Trophoblast cell (in vitro differentiated cells and primary cell): Measurements from ENCODE around the gene PTCH2.

Experiments
- DNase-seq, 2 donors: peaks; one replicate each; pipeline ENCODE4 v3.0.0-alpha.2; 2016
- H2AFZ ChIP-seq: 2 replicates; pipeline ENCODE4 v1.6.1; 2013; ENCODE audit warnings: low read length, moderate library complexity, mild to moderate bottlenecking; ENCODE audit not compliant: insufficient read depth, poor library complexity
- H2AK5ac ChIP-seq: 2 replicates; pipeline ENCODE4 v1.6.1; 2013; ENCODE audit warnings: mild to moderate bottlenecking, low read length
- H2BK120ac ChIP-seq: 2 replicates; pipeline ENCODE4 v1.6.1; 2013; ENCODE audit warnings: low read length, mild to moderate bottlenecking, moderate library complexity; ENCODE audit not compliant: insufficient read depth, poor library complexity
- H2BK12ac ChIP-seq: 2 replicates; pipeline ENCODE4 v1.6.1; 2013; ENCODE audit warnings: mild to moderate bottlenecking, low read length, moderate library complexity
- H2BK5ac ChIP-seq: 2 replicates; pipeline ENCODE4 v1.6.1; 2013; ENCODE audit warnings: low read length, low read depth, moderate library complexity, mild to moderate bottlenecking; ENCODE audit not compliant: poor library complexity
- H3K14ac ChIP-seq: 2 replicates; pipeline ENCODE4 v1.6.1; 2013; ENCODE audit warnings: mild to moderate bottlenecking, low read length
- H3K18ac ChIP-seq: 2 replicates; pipeline ENCODE4 v1.6.1; 2013; ENCODE audit warnings: mild to moderate bottlenecking, low read length
- H3K23ac ChIP-seq: 2 replicates; pipeline ENCODE4 v1.6.1; 2013; ENCODE audit warnings: low read length
- H3K27ac ChIP-seq: 2 replicates; pipeline ENCODE4 v1.5.1; 2013; ENCODE audit warnings: low read depth, mild to moderate bottlenecking, inconsistent platforms, low read length, moderate library complexity
- H3K27me3 ChIP-seq: 2 replicates; pipeline ENCODE4 v1.6.1; 2013; ENCODE audit warnings: inconsistent platforms, mild to moderate bottlenecking, low read length, moderate library complexity; ENCODE audit not compliant: insufficient read depth
- H3K36me3 ChIP-seq, 2 experiments: 1 replicate in 1 of 2; 2 replicates in 1 of 2; pipeline ENCODE4 v1.6.1; 2013; ENCODE audit warnings: low read length in 2 of 2, mild to moderate bottlenecking in 2 of 2, moderate library complexity in 1 of 2; ENCODE audit not compliant: insufficient read depth in 2 of 2, control insufficient read depth in 1 of 2
- H3K4ac ChIP-seq: 2 replicates; pipeline ENCODE4 v1.6.1; 2013; ENCODE audit warnings: low read depth, mild to moderate bottlenecking, low read length, moderate library complexity
- H3K4me1 ChIP-seq, 2 experiments: 1 replicate in 1 of 2; 2 replicates in 1 of 2; pipeline ENCODE4 v1.6.1; 2013; ENCODE audit warnings: low read length in 2 of 2, mild to moderate bottlenecking in 2 of 2, moderate library complexity in 1 of 2; ENCODE audit not compliant: insufficient read depth in 2 of 2, control insufficient read depth in 1 of 2
- H3K4me2 ChIP-seq: 2 replicates; pipeline ENCODE4 v1.6.1; 2013; ENCODE audit warnings: inconsistent platforms, mild to moderate bottlenecking, low read length, moderate library complexity
- H3K4me3 ChIP-seq: 2 replicates; pipeline ENCODE4 v1.5.1; 2013; ENCODE audit warnings: mild to moderate bottlenecking, low read depth, low read length, inconsistent platforms
- H3K79me1 ChIP-seq: one replicate; pipeline ENCODE4 v1.6.1; 2013; ENCODE audit warnings: low read length
- H3K79me2 ChIP-seq: 2 replicates; pipeline ENCODE4 v1.6.1; 2013; ENCODE audit warnings: low read length, mild to moderate bottlenecking; ENCODE audit not compliant: control insufficient read depth, insufficient read depth, poor library complexity
- H3K9ac ChIP-seq: 2 replicates; pipeline ENCODE4 v1.6.1; 2013; ENCODE audit warnings: mild to moderate bottlenecking, low read length
- H3K9me3 ChIP-seq: 2 replicates; pipeline ENCODE4 v1.6.1; 2013; ENCODE audit warnings: low read depth, mild to moderate bottlenecking, control low read depth, inconsistent platforms, low read length; ENCODE audit not compliant: insufficient read depth
- H4K12ac ChIP-seq: 2 replicates; pipeline ENCODE4 v1.6.1; 2013; ENCODE audit warnings: low read depth, mild to moderate bottlenecking, low read length, moderate library complexity
- H4K8ac ChIP-seq: 2 replicates; pipeline ENCODE4 v1.6.1; 2013; ENCODE audit warnings: low read depth, mild to moderate bottlenecking, low read length, moderate library complexity
- H4K91ac ChIP-seq: one replicate; pipeline ENCODE4 v1.6.1; 2013; ENCODE audit warnings: low read depth, mild to moderate bottlenecking, low read length, moderate library complexity
- WGBS: extraction: QIAGEN DNeasy Blood & Tissue Kit; methylation state at CpG from one replicate; pipeline ENCODE4 v1.1.7; 2013; ENCODE audit warnings: missing lambda C conversion rate; ENCODE audit not compliant: insufficient read length, insufficient coverage; ENCODE audit errors: extremely low coverage; 5-methylcytosine and 5-hydroxymethylcytosine counted together

The PTCH2 gene

DNA sequence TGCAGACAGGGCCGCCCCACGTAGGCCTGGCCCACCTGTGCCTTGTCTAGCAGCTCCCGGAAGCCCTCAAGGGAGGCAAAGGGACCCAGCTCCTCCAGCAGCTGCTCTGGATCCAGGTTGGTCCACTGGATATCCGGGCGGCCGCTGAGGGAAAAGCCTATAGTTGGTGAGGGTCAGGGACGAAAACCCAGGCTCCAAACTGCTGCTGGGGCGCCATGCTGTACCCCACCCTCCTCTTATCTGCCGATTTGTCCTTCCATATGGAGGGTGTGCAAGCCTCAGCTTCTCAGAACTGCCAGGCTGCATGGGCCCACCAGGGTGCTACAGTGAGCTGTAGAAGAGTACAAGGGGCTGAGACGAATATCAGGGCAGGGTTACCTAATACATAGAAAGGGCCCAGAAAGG is 12.2 kb downstream of the PTCH2 start:
- peak overlapping the region; percentile 35 for H2BK12ac ChIP-seq

DNA sequence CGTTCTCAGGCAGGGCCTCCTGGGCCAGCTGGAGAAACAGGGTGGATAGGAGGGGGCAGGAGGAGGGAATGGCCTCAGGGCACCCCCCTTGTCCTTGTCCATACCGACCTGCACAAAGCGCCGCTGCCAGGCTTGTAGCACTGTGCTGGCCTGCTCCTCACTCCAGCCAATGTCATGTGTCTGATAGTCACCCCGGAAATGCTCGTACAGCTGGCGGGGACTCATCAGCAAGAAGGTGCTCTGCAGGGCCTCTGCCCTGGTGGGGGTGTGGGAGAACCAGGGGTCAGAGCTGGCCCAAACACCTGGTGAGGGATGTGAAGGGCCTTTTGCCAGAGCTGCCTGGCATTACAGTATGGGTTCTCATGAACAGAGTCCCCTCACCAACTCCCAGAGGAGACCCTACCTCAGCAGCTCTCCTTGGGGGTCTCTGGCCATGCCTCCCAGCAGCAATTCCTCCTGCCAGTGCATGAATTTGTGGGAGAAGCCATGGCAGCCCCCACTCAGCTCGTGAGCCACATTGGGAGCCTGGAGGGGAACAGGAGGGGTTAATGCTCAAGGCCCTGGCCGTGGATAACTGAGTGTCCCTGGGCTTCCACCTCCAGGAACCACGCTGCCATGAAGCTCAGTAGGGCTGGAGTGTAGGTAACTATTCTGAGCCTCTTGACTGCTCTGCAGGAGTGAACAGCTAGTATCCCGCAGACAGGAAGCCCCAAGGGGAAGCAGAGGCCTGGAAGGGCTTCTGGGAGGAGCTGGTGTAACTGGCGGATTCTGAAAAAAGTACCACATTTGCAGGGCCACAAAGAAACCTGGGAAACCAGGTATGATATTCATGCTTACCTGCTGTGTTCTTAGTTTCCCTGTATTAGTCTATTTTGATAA is 13.3 kb downstream of the PTCH2 start:
- Histone ChIP-seq H3K4me1 (peaks cover 0 to 4% of the 10 kb centered on the region in 2 experiments), H3K79me1 (no peaks in the 10 kb centered on the region), H3K23ac (no peak overlapping the region), H4K8ac (peak overlapping the region; percentile 13), H4K12ac (no peak overlapping the region), H3K4me3 (no peak overlapping the region), H4K91ac (no peak overlapping the region), H3K4me2 (no peak overlapping the region), H2BK12ac (no peak overlapping the region), H3K18ac (no peak overlapping the region), H2BK5ac (no peak overlapping the region), H3K79me2 (no peaks in the 10 kb centered on the region), H3K27ac (no peak overlapping the region), H3K14ac (no peak overlapping the region), H3K27me3 (no peaks in the 10 kb centered on the region), H3K9ac (no peak overlapping the region), H2AFZ (no peak overlapping the region), H2BK120ac (no peak overlapping the region), H2AK5ac (no peak overlapping the region), H3K36me3 (no peaks in the 10 kb centered on the region), H3K4ac (no peak overlapping the region), H3K9me3 (no peaks in the 10 kb centered on the region)
- no peak for DNase-seq
- no CpG with 5 or more reads among the region's 12 CpGs for WGBS

More for the DNA sequence above, 12.2 kb downstream of the PTCH2 start:
- Histone ChIP-seq H3K27ac (no peak overlapping the region), H3K36me3 (no peaks in the 10 kb centered on the region), H3K79me1 (no peaks in the 10 kb centered on the region), H3K4ac (no peak overlapping the region), H3K4me1 (peaks cover 0 to 4% of the 10 kb centered on the region in 2 experiments), H4K91ac (no peak overlapping the region), H4K8ac (no peak overlapping the region), H3K27me3 (no peaks in the 10 kb centered on the region), H3K9ac (no peak overlapping the region), H2BK5ac (no peak overlapping the region), H3K4me2 (no peak overlapping the region), H4K12ac (no peak overlapping the region), H3K9me3 (no peaks in the 10 kb centered on the region), H3K14ac (no peak overlapping the region), H3K18ac (no peak overlapping the region), H3K4me3 (peak overlapping the region; percentile 2), H2BK120ac (no peak overlapping the region), H2AK5ac (peak overlapping the region; percentile 39), H2AFZ (no peak overlapping the region), H3K79me2 (no peaks in the 10 kb centered on the region), H3K23ac (no peak overlapping the region)
- DNase-seq, result no peak
- no CpG with 5 or more reads among the region's 10 CpGs for WGBS

DNA sequence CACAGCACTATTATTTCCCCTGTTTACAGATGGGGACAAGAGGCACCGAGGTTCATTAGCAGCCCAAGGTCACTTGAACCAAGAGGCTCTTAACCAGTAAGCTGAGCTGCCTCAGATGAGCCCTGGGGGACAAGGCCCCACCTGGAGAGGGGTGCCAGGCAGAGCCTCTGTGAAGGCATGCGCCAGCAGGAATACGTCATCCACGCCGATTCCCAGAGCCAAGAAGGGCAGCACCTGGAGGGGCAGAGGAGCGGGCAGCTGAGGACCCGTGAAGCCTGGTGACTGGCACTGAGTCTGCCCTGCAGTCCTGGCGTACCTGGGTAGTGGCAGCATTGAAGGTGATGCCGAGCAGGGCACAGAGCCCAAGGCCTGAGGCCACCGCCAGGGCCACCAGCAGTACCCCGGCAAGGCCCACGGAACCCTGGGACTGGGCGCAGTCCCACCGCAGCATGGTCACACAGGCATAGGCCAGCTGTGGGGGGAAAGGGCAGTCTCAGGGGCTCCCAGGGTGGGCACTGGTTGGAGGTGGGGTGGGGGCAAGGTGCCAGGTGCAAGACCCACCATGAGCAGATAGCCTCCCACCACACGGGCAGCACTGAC is 14.1 kb downstream of the PTCH2 start:
- Histone ChIP-seq H3K9me3 (no peaks in the 10 kb centered on the region), H3K36me3 (no peaks in the 10 kb centered on the region), H4K8ac (no peak overlapping the region), H3K4me3 (no peak overlapping the region), H3K18ac (no peak overlapping the region), H4K12ac (no peak overlapping the region), H3K4me1 (peaks cover 0 to 4% of the 10 kb centered on the region in 2 experiments), H3K23ac (no peak overlapping the region), H2AFZ (no peak overlapping the region), H2BK12ac (no peak overlapping the region), H2BK5ac (no peak overlapping the region), H3K9ac (no peak overlapping the region), H3K14ac (no peak overlapping the region), H3K4ac (no peak overlapping the region), H3K27ac (no peak overlapping the region), H2AK5ac (no peak overlapping the region), H3K79me2 (no peaks in the 10 kb centered on the region), H3K27me3 (no peaks in the 10 kb centered on the region), H3K4me2 (no peak overlapping the region), H2BK120ac (no peak overlapping the region), H4K91ac (no peak overlapping the region), H3K79me1 (no peaks in the 10 kb centered on the region)
- WGBS, result no CpG with 5 or more reads among the region's 15 CpGs
- DNase-seq, result no peak

DNA sequence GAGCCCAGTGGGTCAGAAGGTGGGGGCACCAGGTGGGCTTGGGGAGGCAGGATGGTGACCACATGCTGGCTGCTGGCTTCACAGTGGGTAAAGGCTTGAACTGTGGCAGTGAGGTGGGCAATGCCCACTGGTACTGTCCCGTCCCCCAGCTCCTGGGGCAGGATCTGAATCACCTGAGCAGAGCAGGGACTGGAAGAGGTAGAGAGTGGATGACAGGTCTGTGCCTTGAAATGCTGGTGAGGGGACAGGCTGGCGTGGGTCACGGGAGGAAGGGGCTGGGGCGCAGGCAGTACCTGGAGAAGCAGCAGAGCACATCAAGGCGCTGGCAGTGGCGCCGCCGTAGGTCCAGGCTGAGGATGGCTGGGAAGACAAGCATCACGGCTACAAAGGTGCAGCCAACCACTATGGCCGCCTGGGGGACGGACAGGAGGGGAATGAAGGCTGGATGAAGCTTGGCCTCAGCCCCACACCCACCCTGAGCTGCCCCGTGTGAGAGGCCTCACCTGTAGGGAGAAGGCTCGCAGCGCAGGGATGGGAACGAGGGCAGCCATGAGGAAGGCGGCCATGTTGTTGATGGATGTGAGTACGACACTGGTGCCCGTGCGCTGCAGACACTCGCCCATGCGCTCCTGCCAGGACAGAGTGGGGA is 14.9 kb downstream of the PTCH2 start:
- Histone ChIP-seq H3K9me3 (no peaks in the 10 kb centered on the region), H3K79me1 (no peaks in the 10 kb centered on the region), H2BK5ac (no peak overlapping the region), H4K91ac (no peak overlapping the region), H4K8ac (no peak overlapping the region), H3K14ac (no peak overlapping the region), H3K4me3 (no peak overlapping the region), H3K4me1 (peaks cover 0 to 4% of the 10 kb centered on the region in 2 experiments), H2BK120ac (no peak overlapping the region), H3K27ac (no peak overlapping the region), H3K9ac (no peak overlapping the region), H3K18ac (no peak overlapping the region), H2BK12ac (no peak overlapping the region), H3K36me3 (no peaks in the 10 kb centered on the region), H2AK5ac (peak overlapping the region; percentile 50), H3K79me2 (no peaks in the 10 kb centered on the region), H3K4ac (no peak overlapping the region), H3K23ac (no peak overlapping the region), H4K12ac (no peak overlapping the region), H3K27me3 (no peaks in the 10 kb centered on the region), H2AFZ (peak overlapping the region; percentile 5), H3K4me2 (no peak overlapping the region)
- DNase-seq, result no peak
- no CpG with 5 or more reads among the region's 21 CpGs for WGBS
